ENCODE data around the gene PPIG. TPM values are rescaled to one million over a fixed set of nuclear protein-coding genes. Genes with fewer than 3 reads are reported as not detected.
"Not testable (repeated sequence)": the region's sequence is repeated elsewhere in the genome, so short reads cannot be mapped to it uniquely, and the experiment has no call there.

The PPIG gene
- total RNA-seq, result 10 to 100 TPM; 59.5 to 72.7 TPM
- 50.7 TPM for polyA plus RNA-seq (2013, experiment 1 of 2)
- 49.7 TPM for polyA plus RNA-seq (2013, experiment 2 of 2)
- long read RNA-seq, experiment 1, partial matches to known transcripts, result 2 of 36 reads
- long read RNA-seq, experiment 1, other reads (novel, unspliced or antisense), result 34 of 36 reads
- long read RNA-seq, experiment 2, full-length matches to known transcripts, result 75 of 149 reads
- long read RNA-seq, experiment 2, partial matches to known transcripts, result 11 of 149 reads
- long read RNA-seq, experiment 2, other reads (novel, unspliced or antisense), result 63 of 149 reads
- long read RNA-seq, experiment 3, full-length matches to known transcripts, result 27 of 71 reads
- long read RNA-seq, experiment 3, partial matches to known transcripts, result 31 of 71 reads
- long read RNA-seq, experiment 3, other reads (novel, unspliced or antisense), result 13 of 71 reads
- long read RNA-seq, experiment 4, full-length matches to known transcripts, result 70 of 180 reads
- long read RNA-seq, experiment 4, partial matches to known transcripts, result 77 of 180 reads
- long read RNA-seq, experiment 4, other reads (novel, unspliced or antisense), result 33 of 180 reads

DNA sequence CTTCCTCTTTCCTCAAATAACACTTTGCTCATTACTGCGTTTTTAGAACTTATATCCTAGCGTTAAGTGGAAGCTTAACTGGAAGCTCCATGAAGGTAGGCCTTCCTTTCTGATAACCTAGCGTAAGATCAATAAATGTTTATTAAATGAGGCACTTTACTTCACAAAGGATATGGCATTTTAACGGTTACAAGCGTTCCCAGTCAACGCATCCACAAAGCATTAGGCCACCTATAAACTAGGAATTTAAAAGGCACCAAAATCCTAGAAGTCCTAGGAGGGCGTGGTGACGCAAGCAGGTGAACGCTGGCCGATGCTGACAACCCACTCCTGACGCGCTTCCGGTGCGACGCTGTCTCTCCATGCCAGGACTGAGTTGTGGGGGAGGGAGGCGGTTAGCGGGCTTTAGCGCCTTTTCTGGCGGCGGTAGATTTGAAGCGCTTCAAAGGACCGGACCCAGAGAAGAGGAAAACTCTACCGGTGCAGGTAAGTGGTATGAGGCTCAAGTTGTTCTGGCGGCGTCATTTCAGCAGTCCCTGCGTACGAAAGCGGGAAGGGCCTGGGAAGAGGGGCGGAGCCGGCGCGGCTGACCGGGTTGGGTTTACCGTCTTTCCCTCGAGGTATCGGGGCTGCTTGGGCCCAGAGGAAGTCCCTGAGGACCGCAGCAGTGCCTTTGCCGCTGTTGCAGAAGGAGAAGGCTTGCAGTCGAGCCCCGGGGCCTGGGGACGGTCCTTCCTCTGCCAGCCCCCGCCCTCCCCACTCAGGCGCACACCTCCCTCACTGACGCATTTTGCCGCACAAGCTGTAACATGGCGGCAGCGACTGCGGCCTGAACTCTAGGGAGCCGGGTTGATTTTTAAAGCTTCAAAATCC is at the start of gene PPIG:
TSS of gene PPIG (plus strand) at position 347 of the 873 bp plus-strand sequence. CDS start 19,691 bp downstream, outside the sequence.
- Mint-ChIP-seq H3K27me3 (ENCODE audit: insufficient read depth) (peaks cover 10% of the 10 kb centered on the region), H3K9me3 (peaks cover 18% of the 10 kb centered on the region), H3K4me3 (peak within 1 kb of the TSS; percentile 97), H3K4me1 (peaks cover 11% of the 10 kb centered on the region), H3K36me3 (ENCODE audit: low read depth) (peaks cover 8% of the 10 kb centered on the region), H3K27ac (peak within 1 kb of the TSS; percentile 100)
- Histone ChIP-seq H3K9ac (ENCODE audit: extremely low read depth, low read length, poor library complexity, severe bottlenecking) (peak within 1 kb of the TSS; percentile 98), H3K27ac (ENCODE audit: low read depth, low read length) (peak within 1 kb of the TSS; percentile 87), H3K27me3 (ENCODE audit: control insufficient read depth, insufficient read depth, low read length, poor library complexity, severe bottlenecking) (peaks cover 3% of the 10 kb centered on the region), H3K9me3 (ENCODE audit: control insufficient read depth, low read length) (peaks cover 18% of the 10 kb centered on the region), H3K36me3 (ENCODE audit: control insufficient read depth, insufficient read depth, low read length) (no peaks in the 10 kb centered on the region), H3K4me1 (ENCODE audit: control insufficient read depth, insufficient read depth, low read length) (no peaks in the 10 kb centered on the region), H3K4me3 (ENCODE audit: low read length) (peak within 1 kb of the TSS; percentile 100)
- TF ChIP-seq, protein P1, sequence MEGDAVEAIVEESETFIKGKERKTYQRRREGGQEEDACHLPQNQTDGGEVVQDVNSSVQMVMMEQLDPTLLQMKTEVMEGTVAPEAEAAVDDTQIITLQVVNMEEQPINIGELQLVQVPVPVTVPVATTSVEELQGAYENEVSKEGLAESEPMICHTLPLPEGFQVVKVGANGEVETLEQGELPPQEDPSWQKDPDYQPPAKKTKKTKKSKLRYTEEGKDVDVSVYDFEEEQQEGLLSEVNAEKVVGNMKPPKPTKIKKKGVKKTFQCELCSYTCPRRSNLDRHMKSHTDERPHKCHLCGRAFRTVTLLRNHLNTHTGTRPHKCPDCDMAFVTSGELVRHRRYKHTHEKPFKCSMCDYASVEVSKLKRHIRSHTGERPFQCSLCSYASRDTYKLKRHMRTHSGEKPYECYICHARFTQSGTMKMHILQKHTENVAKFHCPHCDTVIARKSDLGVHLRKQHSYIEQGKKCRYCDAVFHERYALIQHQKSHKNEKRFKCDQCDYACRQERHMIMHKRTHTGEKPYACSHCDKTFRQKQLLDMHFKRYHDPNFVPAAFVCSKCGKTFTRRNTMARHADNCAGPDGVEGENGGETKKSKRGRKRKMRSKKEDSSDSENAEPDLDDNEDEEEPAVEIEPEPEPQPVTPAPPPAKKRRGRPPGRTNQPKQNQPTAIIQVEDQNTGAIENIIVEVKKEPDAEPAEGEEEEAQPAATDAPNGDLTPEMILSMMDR (conservative IDR thresholded peaks at IDR 0.05), result no peak
- DNase-seq, result peak; percentile 94
- WGBS, 2 experiments (ENCODE audit: insufficient coverage in 1 of 2, insufficient read length in 1 of 2), result 6 to 8% methylated on average over 32 to 49 of the region's 49 CpGs

DNA sequence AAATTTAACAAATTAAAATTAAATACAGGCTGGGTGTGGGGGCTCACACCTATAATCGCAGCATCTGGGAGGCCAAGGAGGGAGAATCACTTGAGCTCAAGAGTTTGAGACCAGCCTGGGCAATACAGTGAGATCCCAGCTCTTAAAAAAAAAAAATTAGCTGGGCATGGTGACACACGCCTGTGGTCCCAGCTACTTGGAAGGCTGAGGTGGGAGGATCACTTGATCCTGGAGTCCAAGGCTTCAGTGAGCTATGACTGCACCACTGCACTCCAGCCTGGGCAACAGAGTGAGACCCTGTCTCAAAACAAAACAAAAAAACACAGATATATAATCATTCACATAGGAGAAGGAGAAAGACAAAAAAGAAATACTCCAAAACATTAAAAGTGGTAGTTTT is 44.7 kb upstream of the PPIG start:
- not testable (repeated sequence) for H3K4me1 ChIP-seq (ENCODE audit: control insufficient read depth, insufficient read depth, low read length); H3K9ac ChIP-seq (ENCODE audit: extremely low read depth, low read length, poor library complexity, severe bottlenecking); H3K4me3 Mint-ChIP-seq; H3K27ac Mint-ChIP-seq; H3K4me1 Mint-ChIP-seq; H3K27me3 Mint-ChIP-seq (ENCODE audit: insufficient read depth); DNase-seq; H3K27me3 ChIP-seq (ENCODE audit: control insufficient read depth, insufficient read depth, low read length, poor library complexity, severe bottlenecking); H3K9me3 Mint-ChIP-seq; H3K4me3 ChIP-seq (ENCODE audit: low read length); H3K27ac ChIP-seq (ENCODE audit: low read depth, low read length); H3K9me3 ChIP-seq (ENCODE audit: control insufficient read depth, low read length)
- WGBS, 2 experiments (ENCODE audit: insufficient coverage in 1 of 2, insufficient read length in 1 of 2), result 92 to 100% methylated on average over 1 to 2 of the region's 2 CpGs
- peaks cover 31% of the 10 kb centered on the region for H3K36me3 ChIP-seq (ENCODE audit: control insufficient read depth, insufficient read depth, low read length)
- H3K36me3 Mint-ChIP-seq (ENCODE audit: low read depth), result peaks cover 38% of the 10 kb centered on the region

DNA sequence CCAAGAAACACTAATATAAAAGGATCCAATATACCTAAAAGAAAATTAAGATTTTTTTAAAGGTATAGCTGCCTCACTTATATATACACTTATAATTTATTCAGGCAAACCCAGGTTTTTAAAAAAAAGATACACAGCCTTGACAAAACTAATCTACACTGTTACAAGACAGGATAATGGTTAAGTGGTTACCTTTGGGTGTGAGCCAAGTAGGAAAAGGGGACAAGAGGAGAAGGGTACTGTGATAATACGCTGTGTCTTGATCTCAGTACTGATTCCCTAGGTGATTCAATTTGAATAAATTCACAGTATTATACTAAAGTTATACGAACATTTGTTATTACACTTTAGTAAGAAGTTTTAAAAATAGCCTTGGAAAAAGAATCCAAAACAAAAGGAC is 44.0 kb upstream of the PPIG start:
- Histone ChIP-seq H3K9ac (ENCODE audit: extremely low read depth, low read length, poor library complexity, severe bottlenecking) (no peak overlapping the region), H3K27ac (ENCODE audit: low read depth, low read length) (no peak overlapping the region), H3K9me3 (ENCODE audit: control insufficient read depth, low read length) (no peaks in the 10 kb centered on the region), H3K36me3 (ENCODE audit: control insufficient read depth, insufficient read depth, low read length) (peaks cover 31% of the 10 kb centered on the region), H3K4me3 (ENCODE audit: low read length) (no peak overlapping the region), H3K27me3 (ENCODE audit: control insufficient read depth, insufficient read depth, low read length, poor library complexity, severe bottlenecking) (no peaks in the 10 kb centered on the region), H3K4me1 (ENCODE audit: control insufficient read depth, insufficient read depth, low read length) (no peaks in the 10 kb centered on the region)
- Mint-ChIP-seq H3K4me3 (no peak overlapping the region), H3K36me3 (ENCODE audit: low read depth) (peaks cover 34% of the 10 kb centered on the region), H3K4me1 (no peaks in the 10 kb centered on the region), H3K27ac (no peak overlapping the region), H3K27me3 (ENCODE audit: insufficient read depth) (no peaks in the 10 kb centered on the region), H3K9me3 (no peaks in the 10 kb centered on the region)
- DNase-seq, result no peak
- 100% methylated on average over 1 of the region's 2 CpGs; no CpG with 5 or more reads in 1 of the 2 experiments for whole genome bisulfite sequencing, 2 experiments (ENCODE audit: insufficient coverage in 1 of 2, insufficient read length in 1 of 2)
- TF ChIP-seq, protein P1 (conservative IDR thresholded peaks at IDR 0.05), result no peak

Data from endodermal cell (in vitro differentiated cells).